Lower leg skin (tissue), 3 donors: ENCODE results near the gene GARS1.

Experiments used
- CTCF ChIP-seq, 3 donors: fragments of 450-650 bp; IDR thresholded peaks; one replicate each; pipeline ENCODE4 v1.5.1; 2016; ENCODE audit warnings: antibody characterized with exemption in 3 of 3, mild to moderate bottlenecking in 3 of 3, moderate library complexity in 2 of 3
- POLR2A ChIP-seq, 2 donors: fragments of 450-650 bp; IDR thresholded peaks; one replicate each; pipeline ENCODE4 v1.6.1; 2016 to 2017; ENCODE audit warnings: antibody characterized with exemption in 2 of 2, mild to moderate bottlenecking in 1 of 2, moderate library complexity in 1 of 2

- TF ChIP-seq POLR2A (IDR thresholded peaks at IDR 0.05): no peak
- TF ChIP-seq CTCF (IDR thresholded peaks at IDR 0.05): no peak
Measured at GRCh38 chr7:30665043-30665442, 70.4 kb downstream of the GARS1 start.
